K562 (cell line): ENCODE measurements around the gene NTRK1. TPM values are rescaled to one million over a fixed set of nuclear protein-coding genes. Genes with fewer than 3 reads are reported as not detected.
A peak's percentile ranks its signal among the peaks of the same experiment; 100 is the strongest.

Source experiments
- ARNT ChIP-seq, 2 experiments: fragments of 450-650 bp; IDR thresholded peaks; 2 replicates each; pipeline ENCODE4 v1.6.1; 2016; ENCODE audit warnings: mild to moderate bottlenecking in 1 of 2
- ATF7 ChIP-seq: fragments of 450-650 bp; IDR thresholded peaks from 2 replicates; pipeline ENCODE4 v1.7.1; 2014; ENCODE audit warnings: mild to moderate bottlenecking, moderate library complexity
- BHLHE40 ChIP-seq: IDR thresholded peaks from 2 replicates; pipeline ENCODE4 v1.6.1; 2011; ENCODE audit warnings: low read length, improper control_type of control experiment
- CBX3 ChIP-seq, 2 experiments: IDR thresholded peaks; 1 replicate in 1 of 2; 2 replicates in 1 of 2; pipeline ENCODE4 v1.6.1; 2012; ENCODE audit warnings: inconsistent platforms in 2 of 2, low read length in 2 of 2, borderline replicate concordance in 1 of 2, control low read depth in 1 of 2
- CHD1 ChIP-seq: fragments of 200-600 bp; sonication (generic); IDR thresholded peaks from one replicate; pipeline ENCODE4 v1.6.1; 2012; ENCODE audit warnings: mild to moderate bottlenecking, moderate library complexity, low read length, inconsistent platforms
- EGR1 ChIP-seq: fragments of 450-650 bp; conservative IDR thresholded peaks from 2 replicates; pipeline ENCODE4 v1.6.1; 2017; ENCODE audit warnings: mild to moderate bottlenecking
- ELF1 ChIP-seq: fragments of 200-800 bp; sonication (Bioruptor generic); IDR thresholded peaks from 2 replicates; pipeline ENCODE4 v1.6.1; 2016; ENCODE audit warnings: missing genetic modification characterization, missing compliant biosample characterization
- FOXJ3 ChIP-seq: sonication (generic); formaldehyde crosslinking; IDR thresholded peaks from 2 replicates; pipeline ENCODE4 v1.4.0; 2020; ENCODE audit warnings: mild to moderate bottlenecking, missing genetic modification reagents
- FOXO4 ChIP-seq: fragments of 450-650 bp; formaldehyde crosslinking; IDR thresholded peaks from 2 replicates; pipeline ENCODE4 v1.4.0; 2020; ENCODE audit warnings: mild to moderate bottlenecking, moderate library complexity
- PHB ChIP-seq: fragments of 250-450 bp; sonication (Bioruptor Pico); IDR thresholded peaks from 2 replicates; pipeline ENCODE4 v1.5.0; 2021
- RERE ChIP-seq: sonication (generic); formaldehyde crosslinking; IDR thresholded peaks from 2 replicates; pipeline ENCODE4 v1.8.0; 2023; ENCODE audit warnings: missing genetic modification reagents, mild to moderate bottlenecking, borderline replicate concordance
- TCF7 ChIP-seq: sonication (generic); IDR thresholded peaks from 2 replicates; pipeline ENCODE4 v1.6.1; 2016; ENCODE audit warnings: antibody characterized with exemption, borderline replicate concordance
- TFE3 ChIP-seq: fragments of 450-650 bp; formaldehyde crosslinking; IDR thresholded peaks from 2 replicates; pipeline ENCODE4 v1.4.0; 2020; ENCODE audit warnings: mild to moderate bottlenecking, mixed read lengths
- TSC22D4 ChIP-seq: fragments of 450-650 bp; IDR thresholded peaks from 2 replicates; pipeline ENCODE4 v1.6.1; 2016; ENCODE audit warnings: missing genetic modification characterization, missing biosample characterization, control low read depth
- ZBTB26 ChIP-seq: fragments of 450-650 bp; formaldehyde crosslinking; IDR thresholded peaks from 2 replicates; pipeline ENCODE4 v1.4.0; 2022; ENCODE audit warnings: missing genetic modification characterization
- ZNF354B ChIP-seq: fragments of 250-450 bp; sonication (Bioruptor Pico); IDR thresholded peaks from 2 replicates; pipeline ENCODE4 v1.4.0; 2020
- ZNF551 ChIP-seq: fragments of 250-450 bp; sonication (Bioruptor Pico); IDR thresholded peaks from 2 replicates; pipeline ENCODE4 v1.5.0; 2021; ENCODE audit warnings: mild to moderate bottlenecking, moderate library complexity
- ZNF75A ChIP-seq: fragments of 450-650 bp; formaldehyde crosslinking; IDR thresholded peaks from 2 replicates; pipeline ENCODE4 v1.4.0; 2020; ENCODE audit warnings: mild to moderate bottlenecking
- polyA plus RNA-seq, 8 experiments: library from polyadenylated mRNA; depleted of rRNA in 4 of 8; stranded (reverse) in 5 of 8; unstranded in 3 of 8; fragments of >200 nt; fragmentation: Nextera tagmentation in 2 of 8; fragmentation: Illumina TruSeq in 1 of 8; extraction: Ambion mirVana in 2 of 8; extraction: Trizol in 1 of 8; gene quantifications; 2 replicates each; pipeline versions ENCODE4 v1.2.1 to v1.2.3, GENCODE V29; 2011 to 2014; ENCODE audit warnings: inconsistent platforms in 1 of 8, missing spikeins in 1 of 8
- total RNA-seq, 7 experiments: library from RNA; depleted of rRNA in 6 of 7; stranded (reverse); fragments of >200 nt in 6 of 7; fragmentation: Illumina TruSeq in 2 of 7; extraction: Trizol in 2 of 7; gene quantifications; 2 replicates each; pipeline versions ENCODE4 v1.2.1 to v1.2.3, GENCODE V29; 2011 to 2021; ENCODE audit warnings: low replicate concordance in 1 of 7

NTRK1 gene
- total and polyA plus RNA-seq, 9 of the 15 experiments (the other 6 are each of a cell fraction or from before 2014, with no cell fraction given) = 0.46 to 30.0 (median 7.9) TPM

GRCh38 chr1:156894711-156895454, 34.2 kb downstream of the NTRK1 start (continued):
- TF ChIP-seq CBX3 (IDR thresholded peaks at IDR 0.05; ENCODE audit: borderline replicate concordance in 1 of 2, low read length in 2 of 2) (no peak), ZNF551 (no peak), ZNF354B (CRISPR knock-in tag) (no peak), EGR1 (peak; percentile 46), BHLHE40 (peak; percentile 91), ARNT (IDR thresholded peaks at IDR 0.05) (no peak), TCF7 (no peak), TFE3 (CRISPR knock-in tag) (peak; percentile 31; the same call in 1 of the 2 replicates), FOXO4 (no peak), ZNF75A (CRISPR knock-in tag) (no peak), CHD1 (no peak), ZBTB26 (CRISPR knock-in tag) (no peak), ATF7 (peak; percentile 26; the same call in 1 of the 2 replicates), ELF1 (no peak), FOXJ3 (no peak), RERE (CRISPR knock-in tag) (no peak), TSC22D4 (no peak), PHB (CRISPR knock-in tag) (0 out of 2 replicates have a peak, but pooled peaks have one; percentile 63)
